Panc1 (cell line): ENCODE results near the gene ATF5. TPM values are rescaled to one million over a fixed set of nuclear protein-coding genes. Genes with fewer than 3 reads are reported as not detected.

ENCODE experiments used
- ATAC-seq: fragments of 200-7000 bp; cut with Tn5 transposase; 2 replicates; pipeline ENCODE4 v1.9.1; 2020; ENCODE audit warnings: mild to moderate bottlenecking, moderate library complexity
- BruUV-seq: library from RNA; stranded (reverse); fragments of 400-500 nt; replicated peaks from 2 replicates; lab custom pipeline; 2021; lab: Mats Ljungman, UMichigan
- CTCF ChIA-PET: fragments of 300-600 bp; sonication (Branson Sonifier 250); formaldehyde crosslinking; loops from one replicate; lab custom pipeline; 2022; ENCODE audit warnings: antibody characterized with exemption; lab: Charles Lee
- POLR2A ChIA-PET: fragments of 300-600 bp; sonication (Branson Sonifier 250); formaldehyde crosslinking; loops from one replicate; lab custom pipeline; 2022; ENCODE audit warnings: antibody characterized with exemption; lab: Charles Lee
- DNase-seq: peaks from one replicate; pipeline ENCODE4 v3.0.0-alpha.2; 2010; ENCODE audit warnings: low read depth, low spot score
- H3K27ac ChIP-seq: 2 replicates; pipeline ENCODE4 v1.5.1; 2011; ENCODE audit warnings: mild to moderate bottlenecking, low read length, inconsistent platforms
- H3K27me3 ChIP-seq: fragments of 200-500 bp; sonication (Bioruptor generic); 2 replicates; pipeline ENCODE4 v1.6.0; 2014; ENCODE audit warnings: low read length, inconsistent platforms; ENCODE audit not compliant: control insufficient read depth, insufficient read depth
- H3K36me3 ChIP-seq: fragments of 200-500 bp; sonication (Bioruptor generic); 2 replicates; pipeline ENCODE4 v1.5.1; 2014; ENCODE audit warnings: inconsistent platforms, mild to moderate bottlenecking, low read length, moderate library complexity; ENCODE audit not compliant: control insufficient read depth, insufficient read depth
- H3K4me1 ChIP-seq: 2 replicates; pipeline ENCODE4 v1.5.1; 2011; ENCODE audit warnings: inconsistent platforms, mild to moderate bottlenecking, low read length, moderate library complexity; ENCODE audit not compliant: control insufficient read depth, insufficient read depth
- H3K4me3 ChIP-seq, 2 experiments: 2 replicates each; pipeline ENCODE4 v1.5.1; 2011 to 2012; ENCODE audit warnings: low read depth in 2 of 2, low read length in 2 of 2, mild to moderate bottlenecking in 2 of 2, inconsistent platforms in 1 of 2, moderate library complexity in 1 of 2
- H3K9me3 ChIP-seq: fragments of 200-500 bp; sonication (Bioruptor generic); 2 replicates; pipeline ENCODE4 v1.5.1; 2014; ENCODE audit warnings: low read depth, mild to moderate bottlenecking, inconsistent platforms, low read length, moderate library complexity; ENCODE audit not compliant: control insufficient read depth, insufficient read depth
- CTCF ChIP-seq: fragments of 450-650 bp; IDR thresholded peaks from 2 replicates; pipeline ENCODE4 v1.5.1; 2017; ENCODE audit warnings: mild to moderate bottlenecking
- POLR2AphosphoS5 ChIP-seq: IDR thresholded peaks from 2 replicates; pipeline ENCODE4 v1.6.1; 2012; ENCODE audit warnings: mild to moderate bottlenecking, low read depth, low read length, moderate library complexity
- REST ChIP-seq, 2 experiments: IDR thresholded peaks; 2 replicates each; pipeline ENCODE4 v1.6.1; 2011 to 2012; ENCODE audit warnings: low read depth in 2 of 2, control low read depth in 1 of 2, low read length in 1 of 2, mild to moderate bottlenecking in 1 of 2, moderate library complexity in 1 of 2; ENCODE audit not compliant: insufficient read depth in 1 of 2
- SIN3A ChIP-seq: IDR thresholded peaks from 2 replicates; pipeline ENCODE4 v1.6.1; 2012; ENCODE audit warnings: low read depth, mild to moderate bottlenecking, low read length, moderate library complexity, borderline replicate concordance; ENCODE audit not compliant: insufficient read depth
- TCF7L2 ChIP-seq: IDR thresholded peaks from 2 replicates; pipeline ENCODE4 v1.6.1; 2011; ENCODE audit warnings: mild to moderate bottlenecking, low read depth, low read length, inconsistent platforms
- in situ Hi-C: cut with HindIII; loops from 2 replicates; pipeline ENCODE4 v1.10.0; 2016; ENCODE audit warnings: low sequenced_read_pairs, low pct_unique_long_range_greater_than_20kb
- intact Hi-C: fragments of 100-400 bp; cut with micrococcal nuclease; formaldehyde crosslinking; loops from one replicate; pipeline ENCODE4 v1.10.0; 2022; ENCODE audit not compliant: unreplicated experiment
- total RNA-seq: library from RNA; stranded (reverse); gene quantifications from one replicate; pipeline ENCODE4 v1.2.1, GENCODE V29; 2021; ENCODE audit not compliant: unreplicated experiment

The ATF5 gene
- total RNA-seq, 1 experiment from 2014 or later = 104 TPM

GRCh38 chr19:49882643-49883042, 46.4 kb upstream of the ATF5 start:
- Histone ChIP-seq H3K4me3 (no peak overlapping the region), H3K9me3 (no peaks in the 10 kb centered on the region), H3K4me1 (peaks cover 4% of the 10 kb centered on the region), H3K27me3 (no peaks in the 10 kb centered on the region), H3K27ac (no peak overlapping the region), H3K36me3 (no peaks in the 10 kb centered on the region)
- TF ChIP-seq SIN3A (no peak), CTCF (no peak), POLR2AphosphoS5 (no peak), TCF7L2 (no peak), REST (IDR thresholded peaks at IDR 0.05; ENCODE audit: insufficient read depth in 1 of 2, low read depth in 2 of 2, low read length in 1 of 2) (no peak)
- DNase-seq (no peak), ATAC-seq (no peak)
- ChIA-PET POLR2A (interaction anchor here (0.5 kb wide), 1 partner anchor 47 kb away, joined by 3 read pairs; no protein-coding TSS in a partner anchor), CTCF (no interaction called here)
- intact Hi-C loops = no loop called here
- BruUV-seq = no TSS peak
- in situ Hi-C loops = no loop called here

GRCh38 chr19:49883094-49883493, 45.9 kb upstream of the ATF5 start:
- no peaks in the 10 kb centered on the region for H3K27me3 ChIP-seq
- H3K36me3 ChIP-seq = no peaks in the 10 kb centered on the region
- no TSS peak for BruUV-seq
- no peak overlapping the region for H3K4me3 ChIP-seq
- intact Hi-C loops = no loop called here
- DNase-seq (no peak), ATAC-seq (no peak)
- H3K27ac ChIP-seq = no peak overlapping the region
- H3K9me3 ChIP-seq = no peaks in the 10 kb centered on the region
- POLR2A ChIA-PET = no interaction called here
- CTCF ChIA-PET = no interaction called here
- in situ Hi-C loops = no loop called here
- no peak for TF ChIP-seq CTCF
- TF ChIP-seq TCF7L2 = no peak
- TF ChIP-seq REST (IDR thresholded peaks at IDR 0.05; ENCODE audit: insufficient read depth in 1 of 2, low read depth in 2 of 2, low read length in 1 of 2) = no peak
- TF ChIP-seq POLR2AphosphoS5 = no peak
- no peak for TF ChIP-seq SIN3A
- H3K4me1 ChIP-seq = peaks cover 4% of the 10 kb centered on the region
